ENCODE results near the gene SPTBN4.

GRCh38 chr19:40529093-40529954 is 62.5 kb downstream of the SPTBN4 start:
- TF ChIP-seq, protein P1, sequence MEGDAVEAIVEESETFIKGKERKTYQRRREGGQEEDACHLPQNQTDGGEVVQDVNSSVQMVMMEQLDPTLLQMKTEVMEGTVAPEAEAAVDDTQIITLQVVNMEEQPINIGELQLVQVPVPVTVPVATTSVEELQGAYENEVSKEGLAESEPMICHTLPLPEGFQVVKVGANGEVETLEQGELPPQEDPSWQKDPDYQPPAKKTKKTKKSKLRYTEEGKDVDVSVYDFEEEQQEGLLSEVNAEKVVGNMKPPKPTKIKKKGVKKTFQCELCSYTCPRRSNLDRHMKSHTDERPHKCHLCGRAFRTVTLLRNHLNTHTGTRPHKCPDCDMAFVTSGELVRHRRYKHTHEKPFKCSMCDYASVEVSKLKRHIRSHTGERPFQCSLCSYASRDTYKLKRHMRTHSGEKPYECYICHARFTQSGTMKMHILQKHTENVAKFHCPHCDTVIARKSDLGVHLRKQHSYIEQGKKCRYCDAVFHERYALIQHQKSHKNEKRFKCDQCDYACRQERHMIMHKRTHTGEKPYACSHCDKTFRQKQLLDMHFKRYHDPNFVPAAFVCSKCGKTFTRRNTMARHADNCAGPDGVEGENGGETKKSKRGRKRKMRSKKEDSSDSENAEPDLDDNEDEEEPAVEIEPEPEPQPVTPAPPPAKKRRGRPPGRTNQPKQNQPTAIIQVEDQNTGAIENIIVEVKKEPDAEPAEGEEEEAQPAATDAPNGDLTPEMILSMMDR (conservative IDR thresholded peaks at IDR 0.05 in 1 of 2, IDR thresholded peaks at IDR 0.05 in 1 of 2; ENCODE audit: low read depth in 1 of 2, low read length in 2 of 2) = peak; percentile 82 to 87
- TF ChIP-seq EZH2 (IDR thresholded peaks at IDR 0.05; ENCODE audit: low read length, missing control alignments) = no peak

Measured in fibroblast of lung (primary cell).